GM21619 (cell line): ENCODE measurements around the gene RPL29.

Experiments used
- ATAC-seq: cut with Tn5 transposase; IDR thresholded peaks from one replicate; pipeline ENCODE4 v1.9.1; 2021; ENCODE audit not compliant: unreplicated experiment

The RPL29 gene

DNA sequence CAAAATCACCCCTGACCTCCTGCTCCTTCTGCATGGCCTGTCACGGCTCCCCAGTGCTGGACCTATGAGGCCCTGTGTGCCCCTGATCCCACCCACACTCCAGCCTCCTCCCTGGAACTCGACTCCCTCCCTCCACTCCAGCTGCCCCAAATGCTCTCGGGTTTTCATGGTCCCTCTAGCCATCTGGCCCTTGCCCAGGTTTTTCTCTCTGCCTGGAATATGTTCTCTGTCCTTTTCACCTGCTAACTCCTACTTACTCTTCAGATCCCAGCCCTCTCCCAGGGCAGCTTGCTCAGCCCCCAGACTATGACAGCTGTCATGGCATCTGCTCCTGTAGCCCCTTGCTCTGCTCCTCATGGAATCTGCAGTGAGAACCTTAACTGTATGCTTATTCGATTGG is 30.3 kb upstream of the RPL29 start:
- no peak for ATAC-seq

DNA sequence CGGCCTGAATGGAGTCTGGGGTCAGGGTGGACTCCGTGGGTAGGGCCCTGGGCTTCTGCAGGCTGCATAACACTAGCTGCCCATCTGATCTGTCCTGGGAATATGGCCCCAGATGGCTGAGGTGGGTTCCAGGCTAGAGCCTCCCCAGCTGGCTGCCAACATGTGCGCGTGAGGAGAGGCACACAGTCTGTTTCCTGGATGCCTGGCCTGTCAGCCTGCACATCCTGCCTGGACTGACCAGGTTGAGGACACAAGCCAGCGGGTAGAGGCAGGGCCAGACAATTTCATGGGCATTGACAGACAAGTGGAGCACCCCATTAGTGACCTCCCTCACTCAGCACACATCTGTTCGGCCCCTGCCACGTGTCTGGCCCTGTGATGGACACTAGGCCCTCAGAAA is 29.8 kb upstream of the RPL29 start:
- ATAC-seq: no peak

DNA sequence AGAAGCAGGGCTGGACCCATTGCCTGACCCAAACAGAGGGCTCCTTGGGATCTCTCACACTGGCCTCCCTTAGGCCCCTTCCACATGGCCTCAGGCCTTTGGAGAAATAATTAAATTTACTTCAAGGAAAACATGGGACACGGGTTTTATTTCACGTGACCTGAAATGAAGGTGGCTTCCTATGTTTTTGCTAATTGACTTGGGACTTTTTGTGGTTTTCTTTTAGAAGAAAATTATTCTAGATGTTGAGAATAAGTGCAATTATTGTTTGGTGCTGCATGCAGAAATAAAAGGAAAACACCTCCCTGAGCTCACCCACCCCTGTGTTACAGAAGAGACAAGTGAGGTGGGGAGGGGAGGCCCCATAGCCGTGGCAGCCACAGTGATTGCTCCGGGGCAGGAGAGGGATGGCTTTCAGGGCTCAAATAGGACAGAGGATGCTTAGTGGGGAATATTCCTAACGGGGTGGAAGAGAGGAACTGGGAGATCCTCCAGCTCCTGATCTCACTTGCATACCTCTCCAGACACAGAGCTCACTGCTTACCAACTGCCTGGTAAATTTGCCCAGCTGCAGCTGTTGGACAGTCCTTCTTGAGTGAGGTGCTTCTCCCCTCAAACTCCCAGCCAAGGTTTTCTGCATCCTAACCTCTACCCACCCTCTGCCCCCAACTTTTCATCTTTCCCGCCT is 29.2 kb upstream of the RPL29 start:
- no peak for ATAC-seq

DNA sequence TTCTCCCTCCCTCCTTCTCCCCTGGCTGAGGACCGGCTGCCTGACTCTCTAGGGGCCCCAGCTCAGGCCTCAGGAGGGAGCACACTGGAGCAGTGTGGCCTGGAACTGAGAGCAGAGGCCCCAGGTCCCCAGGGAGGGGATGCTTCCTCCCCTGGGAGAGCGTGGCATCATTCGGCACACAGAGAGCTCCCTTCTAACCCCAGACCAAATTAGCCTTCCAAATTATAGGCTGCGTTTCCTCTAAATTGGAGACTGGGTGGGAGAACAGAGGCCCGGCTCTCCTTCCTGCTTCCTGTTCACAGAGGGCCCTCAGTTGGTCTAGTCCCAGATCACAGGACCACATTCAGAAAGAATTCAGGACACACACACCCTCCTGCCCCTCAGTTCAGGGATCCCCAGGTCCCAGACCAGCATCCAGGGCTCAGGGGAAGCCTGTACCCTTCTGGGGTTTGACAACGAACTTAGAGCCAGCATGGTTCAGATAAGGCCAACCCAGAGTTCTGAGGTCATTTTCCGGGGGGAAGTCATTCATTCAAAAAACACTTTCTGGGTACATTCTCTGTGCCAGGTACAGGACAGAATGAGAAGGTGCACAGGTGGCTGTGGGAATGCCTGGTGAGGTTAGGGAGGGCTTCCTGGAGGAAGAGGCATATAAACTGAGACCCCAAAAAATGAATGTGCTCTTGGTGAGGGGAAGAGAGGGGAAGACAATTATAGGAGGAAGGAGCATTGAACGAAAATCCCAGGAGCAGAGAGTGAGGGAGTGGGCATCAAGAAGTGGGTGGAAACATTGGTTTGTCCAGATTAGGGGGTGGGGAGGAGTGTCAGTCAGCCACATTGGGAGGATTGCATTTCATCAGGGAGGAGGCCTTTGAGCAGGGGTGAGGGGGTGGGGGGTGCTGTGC is 28.4 kb upstream of the RPL29 start:
- ATAC-seq: peak; percentile 63

DNA sequence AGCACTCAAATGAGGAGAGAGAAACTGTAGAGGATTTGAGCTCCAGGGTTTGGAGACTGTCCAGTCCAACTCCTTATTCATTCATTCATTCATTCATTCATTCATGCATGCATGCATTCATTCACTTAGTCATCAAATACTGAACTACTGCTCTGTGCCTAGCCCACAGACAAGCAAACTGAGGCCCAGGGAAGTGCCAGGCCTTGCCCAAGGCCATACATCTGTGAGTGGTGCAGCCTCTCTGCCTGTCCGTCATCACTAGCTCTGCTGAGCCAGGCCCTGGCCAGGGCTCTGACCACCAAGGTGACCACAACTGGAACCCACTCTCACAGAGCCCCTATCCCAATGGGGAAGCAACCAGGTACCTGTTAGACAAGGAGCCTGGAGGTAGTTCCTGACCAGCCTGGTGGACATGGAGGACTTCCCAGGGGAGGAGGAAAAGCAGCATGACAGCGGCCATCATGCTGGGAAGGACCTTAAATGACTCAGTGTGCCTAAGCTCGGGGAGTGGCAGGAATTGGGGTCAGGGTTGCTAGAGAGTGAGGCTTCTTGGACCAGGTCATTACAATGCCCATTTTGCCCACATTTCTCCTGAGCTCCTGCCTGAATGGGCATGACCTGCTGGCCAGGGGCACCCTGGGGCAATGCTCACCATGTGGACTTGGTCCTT is 27.5 kb upstream of the RPL29 start:
- ATAC-seq: no peak

DNA sequence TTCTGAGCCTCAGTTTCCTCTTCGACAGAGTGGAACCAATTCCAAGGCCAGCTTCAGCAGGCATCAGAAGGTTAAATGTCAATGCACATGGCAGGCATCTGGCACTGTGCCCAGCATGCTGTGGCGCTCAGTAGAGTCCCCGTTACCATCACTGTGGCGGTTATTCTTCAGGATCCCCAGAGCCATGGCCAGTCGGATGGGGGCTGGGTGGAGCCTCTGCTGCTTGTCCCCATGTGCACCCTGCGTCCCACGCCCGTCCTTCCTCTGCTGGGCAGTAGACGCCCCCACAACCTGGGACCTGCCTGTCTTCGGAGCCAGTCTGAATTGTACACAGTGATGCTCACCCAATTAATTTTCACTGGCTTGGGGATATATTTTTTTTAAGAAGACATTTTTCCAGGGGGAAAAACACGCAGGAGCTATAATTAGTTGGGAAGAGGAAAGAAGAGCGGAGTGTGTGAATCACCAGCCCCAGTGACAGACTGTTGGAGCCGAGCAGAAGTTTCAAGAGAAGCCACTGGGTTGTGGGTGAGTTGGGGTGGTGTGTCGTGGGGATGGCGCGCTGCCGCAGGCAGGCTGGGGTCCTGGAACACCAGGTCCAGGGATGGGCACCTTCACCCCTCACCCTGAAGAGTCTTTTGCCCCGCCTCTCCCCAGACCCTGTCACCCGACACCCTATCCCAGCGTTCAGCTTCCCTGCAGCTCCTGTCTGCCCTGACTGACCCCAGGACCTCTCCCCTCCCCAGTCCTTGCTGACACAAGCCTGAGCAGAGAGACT is 26.8 kb upstream of the RPL29 start:
- no peak for ATAC-seq

DNA sequence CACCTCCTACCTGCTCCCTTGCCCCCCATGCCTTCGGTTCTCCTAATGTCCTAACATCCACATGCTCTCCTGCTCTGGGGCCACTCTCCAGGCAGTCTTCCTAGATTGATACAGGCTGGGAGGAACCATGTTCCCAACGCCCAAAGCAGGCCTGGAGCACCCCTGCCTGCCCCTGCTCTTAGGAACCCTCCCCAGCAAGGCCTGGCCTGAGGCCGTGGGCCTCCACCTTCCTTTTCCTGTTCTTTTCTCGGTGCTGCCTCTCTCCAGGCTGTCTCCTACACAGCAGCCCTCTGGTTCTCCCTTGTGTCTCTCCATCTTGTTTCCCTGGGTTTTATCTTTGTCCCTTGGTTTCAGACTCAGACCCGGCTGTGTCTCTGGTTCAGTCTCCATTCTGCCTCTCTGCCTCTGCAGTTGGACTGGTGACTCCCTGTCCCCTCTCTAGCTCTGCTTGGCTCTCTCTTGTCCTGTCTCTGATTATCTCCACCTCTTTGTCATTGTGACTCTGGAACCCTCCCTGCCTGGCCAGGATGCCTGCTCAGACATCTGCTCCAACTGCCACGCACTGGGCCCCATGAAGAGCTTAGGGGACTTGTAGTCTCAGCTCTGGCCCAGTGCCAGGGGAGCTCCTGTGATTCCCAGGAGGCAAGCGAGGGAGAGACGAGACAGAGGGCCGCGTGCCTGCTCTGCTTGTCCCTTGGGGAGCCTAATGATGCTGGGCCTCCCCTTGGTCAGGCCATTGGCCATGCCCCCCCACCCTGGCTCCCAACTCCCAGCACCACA is 26.0 kb upstream of the RPL29 start:
- ATAC-seq: no peak

DNA sequence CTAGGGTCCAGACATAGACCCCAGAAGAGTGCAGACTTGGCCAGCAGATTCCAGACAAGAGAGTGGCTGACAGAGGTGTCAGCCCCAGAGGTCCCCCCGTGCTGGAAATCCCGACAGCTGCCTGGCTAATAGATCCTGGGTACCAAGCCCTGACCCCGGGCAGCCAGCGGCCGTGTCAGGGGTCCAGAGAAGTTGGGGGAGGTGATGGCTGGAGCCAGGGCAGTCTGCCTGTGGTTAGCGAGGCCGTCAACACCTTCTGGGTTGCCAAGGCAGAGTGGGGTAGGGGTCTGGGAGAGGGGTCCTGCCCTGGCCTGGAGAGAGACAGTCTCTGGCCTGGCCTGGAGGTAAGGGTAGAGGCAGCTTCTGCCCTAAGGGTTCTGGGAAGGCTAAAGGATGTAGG is 25.1 kb upstream of the RPL29 start:
- no peak for ATAC-seq

DNA sequence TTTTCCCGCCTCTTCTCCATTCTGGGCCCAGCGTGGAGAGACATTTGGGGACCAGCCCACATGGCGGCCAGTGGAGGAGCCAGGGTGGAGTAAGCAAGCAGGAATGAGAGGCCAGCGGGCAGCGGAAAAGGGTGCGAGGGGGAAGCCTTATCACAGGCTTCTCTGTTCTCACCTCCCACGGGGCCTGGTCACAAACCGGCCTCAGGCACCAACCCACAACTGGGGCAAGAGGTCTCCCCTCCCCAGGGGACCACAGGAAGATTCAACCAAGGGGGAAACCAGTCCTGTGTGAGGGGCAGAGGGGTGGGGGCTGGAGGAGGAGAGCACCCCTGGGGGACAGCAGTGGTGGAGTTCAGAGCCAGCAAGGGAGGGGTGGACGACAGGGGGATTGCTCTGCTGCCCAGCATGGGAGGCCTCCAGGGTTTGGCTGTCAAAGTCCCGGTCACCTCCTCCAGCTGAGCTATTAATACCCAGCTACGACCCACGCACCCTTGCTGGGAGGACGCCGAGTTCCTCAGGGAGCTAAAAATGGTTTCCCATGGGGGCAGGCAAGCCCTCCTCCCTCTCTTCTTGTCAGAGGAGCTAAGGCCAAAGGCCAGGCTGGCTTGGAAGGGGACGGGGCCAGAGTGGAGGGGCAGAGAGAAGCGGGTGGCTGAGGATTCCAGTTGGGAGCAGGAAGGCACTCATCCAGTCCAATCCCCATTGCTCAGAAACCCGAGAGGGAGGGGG is 23.8 kb upstream of the RPL29 start:
- no peak for ATAC-seq

DNA sequence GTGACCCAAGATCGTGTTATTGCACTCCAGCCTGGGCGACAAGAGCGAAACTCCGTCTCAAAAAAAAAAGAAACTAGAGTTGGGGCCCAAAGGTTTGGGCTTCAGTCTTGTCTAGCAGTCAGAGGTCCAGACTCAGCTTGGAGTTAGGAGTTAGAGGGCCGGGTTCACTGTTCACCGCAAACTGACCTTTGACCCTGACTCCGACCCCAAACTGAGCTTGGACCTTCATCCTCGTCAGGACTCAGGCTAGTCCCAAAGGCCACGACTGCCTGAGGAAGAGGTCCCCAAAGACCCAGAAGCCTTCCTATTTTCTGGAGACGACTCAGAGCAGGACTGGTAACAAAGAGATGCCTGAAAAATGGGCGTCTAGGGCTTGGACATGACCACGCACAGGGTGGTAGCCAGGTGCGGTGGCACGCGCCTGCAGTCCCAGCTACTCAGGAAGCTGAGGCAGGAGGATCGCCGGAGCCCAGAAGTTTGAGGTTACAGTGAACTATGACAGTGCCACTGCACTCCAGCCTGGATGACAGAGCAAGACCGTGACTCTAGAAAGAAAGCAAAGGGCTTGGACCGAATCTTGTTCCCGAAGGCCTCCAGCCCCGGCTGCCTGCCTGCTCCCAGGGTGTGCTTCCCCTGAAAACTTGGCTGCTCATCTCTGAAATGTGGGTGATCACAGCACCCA is 22.8 kb upstream of the RPL29 start:
- no peak for ATAC-seq

DNA sequence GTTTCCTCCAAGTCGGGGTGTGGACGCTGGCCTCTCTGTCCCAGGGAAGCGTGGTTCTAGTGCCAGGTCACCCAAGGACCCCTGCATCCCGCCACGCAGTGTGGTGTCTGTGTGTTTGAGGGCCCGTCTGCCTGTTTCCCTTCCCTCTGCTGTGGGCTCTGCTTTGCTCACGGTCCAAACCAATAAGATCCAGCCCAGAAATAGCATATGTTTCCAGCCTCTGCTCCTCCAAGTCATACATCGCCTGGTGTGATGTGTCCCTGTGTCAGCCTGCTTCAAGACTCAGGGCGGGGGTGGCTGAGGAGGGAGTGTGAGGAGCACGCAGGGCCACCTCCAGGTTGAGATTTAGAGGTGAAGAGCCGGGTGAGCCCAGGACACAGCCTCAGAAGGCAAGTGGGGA is 21.9 kb upstream of the RPL29 start:
- ATAC-seq: no peak

DNA sequence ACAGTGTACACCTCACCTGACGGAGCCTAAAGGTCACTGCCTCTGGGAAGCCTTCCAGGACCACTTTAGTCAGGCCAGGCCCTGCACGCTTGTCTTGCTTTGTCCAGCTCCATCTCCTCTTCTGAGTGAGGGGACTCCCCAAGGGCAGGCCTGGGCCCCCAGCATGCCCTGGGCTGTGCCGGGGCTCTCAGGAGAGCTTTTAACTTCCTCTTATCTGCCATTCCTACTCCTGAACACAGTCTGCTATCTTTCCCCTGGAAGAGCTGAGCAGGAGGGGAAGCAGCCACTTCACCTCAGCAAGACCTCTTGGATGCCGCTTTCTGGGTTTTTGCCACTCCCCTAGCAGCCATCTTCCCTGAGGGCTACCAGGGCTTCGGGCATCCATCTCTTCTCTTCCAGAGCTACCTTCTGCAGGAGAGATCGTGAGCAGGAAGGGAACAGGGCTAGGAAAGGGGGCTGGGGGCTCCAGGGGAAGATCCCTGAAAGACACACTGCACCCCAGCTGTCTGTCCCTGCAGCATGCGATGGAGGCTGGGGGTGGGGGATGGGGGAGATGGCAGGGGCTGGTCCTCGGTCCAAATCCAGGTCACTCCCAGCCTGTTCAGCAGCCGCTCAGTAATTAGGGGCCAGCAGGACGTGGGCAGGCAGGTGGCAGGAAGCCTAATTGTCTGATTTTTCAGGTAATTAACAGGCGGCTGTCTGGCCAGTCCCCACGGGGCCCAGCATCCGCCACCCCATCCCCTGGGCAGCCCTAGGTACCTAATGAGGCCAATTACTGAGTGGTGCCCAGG is 19.9 kb upstream of the RPL29 start:
- ATAC-seq: no peak

DNA sequence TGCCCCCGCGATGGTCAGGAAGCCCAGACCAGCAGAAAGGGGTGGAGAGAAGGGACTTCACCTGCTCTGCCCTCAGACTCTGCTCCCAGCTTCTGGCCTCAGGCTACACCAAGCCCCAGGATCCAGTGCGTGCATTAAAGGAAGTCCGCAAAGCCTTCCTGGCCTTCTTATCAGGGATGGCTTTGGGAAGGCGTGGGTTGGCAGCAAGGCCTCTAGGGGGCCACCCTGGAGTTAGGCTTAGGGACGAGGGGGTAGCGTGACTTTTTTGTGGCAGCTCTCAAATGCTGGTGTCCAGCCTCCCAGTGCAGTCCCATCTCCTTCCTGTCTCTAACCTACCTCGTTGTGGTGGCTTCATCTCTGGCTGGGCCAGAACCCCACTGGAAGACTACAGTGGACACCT is 18.9 kb upstream of the RPL29 start:
- no peak for ATAC-seq

DNA sequence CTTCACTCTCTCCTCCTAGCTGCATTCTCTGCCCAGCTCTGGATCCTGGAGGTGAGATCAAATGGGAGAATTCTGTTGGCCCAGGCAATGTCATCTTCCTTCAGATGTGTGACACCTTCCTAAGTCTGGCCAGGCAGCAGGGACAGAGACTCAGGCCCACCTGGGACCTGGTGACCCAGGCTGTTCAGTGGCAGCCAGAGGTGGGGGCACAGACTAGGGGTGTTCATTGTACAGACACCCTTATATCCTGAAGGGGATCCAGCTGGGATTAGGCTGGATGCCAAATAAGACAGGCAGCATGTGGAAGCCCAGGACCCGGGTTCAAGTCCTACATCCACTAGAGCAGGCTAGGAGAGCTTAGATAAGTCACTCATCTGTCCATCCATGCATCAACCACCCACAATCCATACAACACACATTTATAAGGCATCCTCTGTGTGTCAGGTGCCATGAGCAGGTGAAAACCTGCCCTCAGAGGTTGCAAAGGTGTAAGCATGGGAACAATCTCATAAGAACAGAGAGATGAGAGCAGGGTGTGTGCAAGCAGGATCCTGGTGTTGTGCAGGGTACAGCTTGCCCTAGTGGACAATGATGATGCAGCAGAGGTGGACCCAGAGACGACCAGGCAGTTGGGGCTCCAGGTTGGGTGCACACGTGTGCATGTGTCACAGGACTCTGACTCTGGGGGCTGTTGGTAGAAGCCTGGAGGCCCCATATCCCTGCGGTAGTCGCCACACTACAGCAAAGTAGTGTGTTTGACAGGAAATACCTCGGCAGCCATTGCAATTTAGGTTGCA is 18.3 kb upstream of the RPL29 start:
- no peak for ATAC-seq

DNA sequence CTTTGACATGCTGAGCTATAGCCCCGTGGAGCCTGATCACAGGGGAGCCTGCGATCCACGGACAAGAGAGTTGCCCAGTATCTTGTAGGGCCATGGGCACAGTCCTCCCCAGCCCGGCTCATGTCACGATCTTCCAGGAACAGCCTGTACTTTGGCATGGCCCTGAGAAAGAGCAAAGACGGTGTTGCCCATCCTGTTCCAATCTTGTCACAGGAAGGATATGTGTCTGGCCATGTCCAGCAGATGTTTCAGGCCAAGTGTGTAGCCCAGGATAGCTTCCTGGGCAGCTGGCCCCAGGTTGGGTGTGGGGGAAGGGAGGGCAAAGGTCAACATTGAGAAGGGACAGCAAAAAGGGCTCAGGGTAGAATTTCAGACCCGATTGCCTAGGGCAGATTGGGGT is 17.0 kb upstream of the RPL29 start:
- ATAC-seq: no peak

DNA sequence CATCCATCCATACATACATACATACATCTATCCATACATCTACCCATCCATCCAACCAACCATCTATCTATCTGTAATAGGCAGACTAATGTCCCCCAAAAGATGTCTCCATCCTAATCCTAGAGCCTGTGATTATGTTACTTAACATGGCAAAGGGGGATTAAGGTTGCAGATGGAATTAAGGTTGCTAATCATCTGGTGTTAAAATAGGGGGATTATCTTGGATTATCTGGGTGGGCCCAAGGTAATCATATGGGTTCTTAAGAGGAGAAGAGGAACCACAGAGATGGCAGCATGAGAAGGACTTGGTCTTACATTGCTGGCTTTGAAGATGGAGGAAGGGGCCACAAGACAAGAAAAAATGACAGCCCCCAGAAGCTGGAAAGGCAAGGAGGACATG is 14.7 kb upstream of the RPL29 start:
- no peak for ATAC-seq

DNA sequence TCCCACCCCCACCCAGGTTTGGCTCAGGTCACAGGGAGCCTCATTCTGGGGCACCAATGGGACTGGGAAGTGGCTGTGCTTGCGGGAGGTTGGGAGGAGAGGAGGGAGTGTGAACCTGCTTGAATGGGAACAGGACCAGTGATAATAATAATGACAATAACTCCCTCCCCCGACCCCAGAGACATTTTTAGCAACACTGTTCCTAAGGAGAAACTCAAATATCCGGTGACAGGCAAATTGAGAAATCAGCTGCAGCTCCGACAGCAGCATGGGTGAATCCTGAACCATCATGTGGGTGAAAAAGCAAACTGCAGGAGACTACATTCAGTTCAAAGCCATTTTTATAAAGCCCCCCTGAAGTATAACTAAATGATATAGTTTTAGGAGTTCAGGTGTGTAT is 11.6 kb upstream of the RPL29 start:
- no peak for ATAC-seq

DNA sequence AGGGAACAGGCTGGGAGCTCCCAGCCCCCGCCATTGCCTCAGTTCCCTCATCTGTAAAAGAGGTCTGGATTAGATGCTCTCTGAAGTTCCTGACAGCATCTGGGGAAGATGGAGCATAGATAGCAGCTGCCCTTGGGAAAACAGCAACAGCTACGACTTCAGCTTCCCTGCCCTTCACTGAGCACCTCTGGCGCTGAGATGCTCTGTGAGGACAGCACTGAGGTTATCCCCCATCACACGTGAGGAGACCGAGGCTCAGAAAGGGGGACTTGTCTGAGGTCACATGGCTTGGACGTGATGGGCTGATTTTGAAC is 11.1 kb upstream of the RPL29 start:
- ATAC-seq: no peak
